Esophagus muscularis mucosa (tissue), 4 donors: ENCODE measurements around the gene PRR5L. TPM values are rescaled to one million over a fixed set of nuclear protein-coding genes. Genes with fewer than 3 reads are reported as not detected.

ENCODE experiments used
- DNase-seq: peaks from one replicate; pipeline ENCODE4 v3.0.0-alpha.2; 2017; ENCODE audit errors: extremely low spot score
- H3K27ac ChIP-seq, 4 donors: fragments of 200-600 bp; sonication (generic); replicated peaks in 1 of 4; 1 replicate in 3 of 4; 2 replicates in 1 of 4; pipeline ENCODE4 v1.5.1; 2016 to 2019; ENCODE audit warnings: mild to moderate bottlenecking in 1 of 4
- H3K27me3 ChIP-seq, 4 donors: fragments of 200-600 bp; sonication (generic); one replicate each; pipeline versions ENCODE4 v1.5.1 to v1.6.0; 2016 to 2019
- H3K36me3 ChIP-seq, 4 donors: fragments of 200-600 bp; sonication (generic); one replicate each; pipeline ENCODE4 v1.5.1; 2016 to 2019
- H3K4me1 ChIP-seq, 4 donors: fragments of 200-600 bp; sonication (generic); one replicate each; pipeline ENCODE4 v1.5.1; 2016 to 2019
- H3K4me3 ChIP-seq, 4 donors: fragments of 200-600 bp; sonication (generic); 1 replicate in 2 of 4; 2 replicates in 2 of 4; pipeline ENCODE4 v1.5.1; 2016 to 2019; ENCODE audit warnings: mild to moderate bottlenecking in 4 of 4, moderate library complexity in 1 of 4
- H3K9me3 ChIP-seq, 4 donors: fragments of 200-600 bp; sonication (generic); 1 replicate in 3 of 4; 2 replicates in 1 of 4; pipeline ENCODE4 v1.5.1; 2016 to 2019
- EP300 ChIP-seq: sonication (generic); formaldehyde crosslinking; IDR thresholded peaks from one replicate; pipeline ENCODE4 v1.6.1; 2017; ENCODE audit warnings: antibody characterized with exemption
- POLR2A ChIP-seq: fragments of 450-650 bp; IDR thresholded peaks from one replicate; pipeline ENCODE4 v1.6.1; 2017; ENCODE audit warnings: antibody characterized with exemption, moderate library complexity, mild to moderate bottlenecking, low read depth
- POLR2AphosphoS5 ChIP-seq, 2 donors: sonication (generic); formaldehyde crosslinking; IDR thresholded peaks; one replicate each; pipeline ENCODE4 v1.6.1; 2017; ENCODE audit warnings: antibody characterized with exemption in 2 of 2
- WGBS: methylation state at CpG from one replicate; pipeline ENCODE4 v1.1.5; 2018; 5-methylcytosine and 5-hydroxymethylcytosine counted together
- intact Hi-C: fragments of 100-400 bp; cut with DNase I; formaldehyde crosslinking; loops from one replicate; pipeline ENCODE4 v1.15.1; 2023
- total RNA-seq, 4 donors: library from RNA; depleted of rRNA; stranded (reverse); fragments of >200 nt; gene quantifications; one replicate each; pipeline versions ENCODE4 v1.1.0 to v1.2.1, GENCODE V29; 2016
- TF ChIP-seq, protein P1 (sequence below), 3 experiments: fragments of 200-600 bp in 2 of 3; fragments of 450-650 bp in 1 of 3; sonication (generic) in 2 of 3; IDR thresholded peaks; one replicate each; pipeline ENCODE4 v1.5.1; 2017 to 2019; ENCODE audit warnings: antibody characterized with exemption in 3 of 3, mild to moderate bottlenecking in 2 of 3, moderate library complexity in 1 of 3

Gene PRR5L
- total RNA-seq, 4 donors from 2014 or later: 1.7 to 9.6 (median 3.1) TPM

DNA sequence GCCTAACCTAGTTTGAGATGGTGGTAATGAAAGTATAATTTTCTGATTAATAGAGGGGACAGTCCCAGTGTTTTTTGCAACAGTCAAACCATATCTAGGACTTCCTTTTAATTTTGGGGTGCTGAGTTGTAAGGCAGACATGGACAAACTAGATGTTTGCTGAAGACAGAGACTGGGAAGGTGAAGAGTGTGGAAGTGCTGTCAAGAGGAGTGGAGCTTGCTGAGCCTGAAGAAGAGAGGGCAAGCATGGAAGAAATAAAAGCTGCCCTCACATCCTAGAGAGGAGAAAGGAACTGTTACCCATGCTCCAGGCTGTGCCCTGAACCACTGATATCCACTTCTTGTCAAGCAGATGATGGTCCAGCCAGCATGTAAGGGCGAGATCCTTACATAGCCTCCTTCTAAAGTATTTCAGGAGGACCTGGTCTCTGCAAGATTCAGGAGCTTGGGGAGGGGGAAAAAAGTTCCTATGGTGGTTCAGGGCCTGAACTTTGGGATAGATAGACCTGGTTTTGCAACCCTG lies 51.4 kb downstream of the PRR5L start:
- no peaks in the 10 kb centered on the region for H3K9me3 ChIP-seq
- peaks cover 0 to 2% (median 0%) of the 10 kb centered on the region in 4 donors for H3K27me3 ChIP-seq
- H3K4me3 ChIP-seq: no peak overlapping the region
- intact Hi-C loops: no loop called here
- TF ChIP-seq, protein P1, sequence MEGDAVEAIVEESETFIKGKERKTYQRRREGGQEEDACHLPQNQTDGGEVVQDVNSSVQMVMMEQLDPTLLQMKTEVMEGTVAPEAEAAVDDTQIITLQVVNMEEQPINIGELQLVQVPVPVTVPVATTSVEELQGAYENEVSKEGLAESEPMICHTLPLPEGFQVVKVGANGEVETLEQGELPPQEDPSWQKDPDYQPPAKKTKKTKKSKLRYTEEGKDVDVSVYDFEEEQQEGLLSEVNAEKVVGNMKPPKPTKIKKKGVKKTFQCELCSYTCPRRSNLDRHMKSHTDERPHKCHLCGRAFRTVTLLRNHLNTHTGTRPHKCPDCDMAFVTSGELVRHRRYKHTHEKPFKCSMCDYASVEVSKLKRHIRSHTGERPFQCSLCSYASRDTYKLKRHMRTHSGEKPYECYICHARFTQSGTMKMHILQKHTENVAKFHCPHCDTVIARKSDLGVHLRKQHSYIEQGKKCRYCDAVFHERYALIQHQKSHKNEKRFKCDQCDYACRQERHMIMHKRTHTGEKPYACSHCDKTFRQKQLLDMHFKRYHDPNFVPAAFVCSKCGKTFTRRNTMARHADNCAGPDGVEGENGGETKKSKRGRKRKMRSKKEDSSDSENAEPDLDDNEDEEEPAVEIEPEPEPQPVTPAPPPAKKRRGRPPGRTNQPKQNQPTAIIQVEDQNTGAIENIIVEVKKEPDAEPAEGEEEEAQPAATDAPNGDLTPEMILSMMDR (IDR thresholded peaks at IDR 0.05): no peak
- no peak for TF ChIP-seq EP300
- TF ChIP-seq POLR2A: no peak
- no peak for TF ChIP-seq POLR2AphosphoS5 (IDR thresholded peaks at IDR 0.05)
- H3K4me1 ChIP-seq: no peaks in the 10 kb centered on the region
- no peaks in the 10 kb centered on the region for H3K36me3 ChIP-seq
- DNase-seq: peak; percentile 37
- WGBS: 100% methylated on average over 1 of the region's 1 CpG
- no peak overlapping the region for H3K27ac ChIP-seq

DNA sequence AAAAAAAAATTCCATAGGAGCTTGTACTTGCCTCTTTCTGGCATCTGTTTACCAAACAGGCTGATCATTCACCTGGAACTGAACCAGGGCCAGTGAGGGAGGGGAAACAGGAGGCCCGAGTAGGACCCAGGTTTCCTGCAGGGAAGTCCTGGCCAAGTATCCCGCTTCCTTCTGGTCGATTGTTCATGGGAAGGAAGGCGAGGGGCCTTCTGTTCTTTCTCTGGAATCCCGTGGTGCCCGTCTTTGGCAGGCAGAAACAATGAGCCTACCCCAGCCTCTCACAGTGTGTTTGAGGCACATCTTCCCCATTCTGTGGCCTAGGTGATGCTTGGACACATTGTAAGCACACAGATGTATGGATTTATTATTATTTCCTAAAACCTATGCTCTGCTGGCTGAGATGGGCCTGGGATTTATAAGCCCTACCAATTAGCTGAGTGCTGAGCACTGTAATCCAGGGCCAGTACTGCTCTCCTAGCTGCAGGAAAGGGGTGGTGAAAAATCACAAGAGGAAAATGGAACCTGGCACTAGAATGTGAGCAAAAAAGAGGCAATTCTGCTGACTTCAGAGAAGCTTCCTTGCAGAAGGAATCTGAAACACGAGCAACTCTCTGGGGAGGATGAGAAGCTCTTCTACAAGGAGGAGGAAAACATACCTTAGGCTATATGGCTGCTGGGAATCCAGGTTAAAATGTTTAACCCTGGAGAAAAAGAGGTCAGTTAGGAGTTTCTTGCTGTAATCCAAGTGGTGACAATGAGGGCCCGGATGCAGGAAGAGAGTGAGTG lies 53.5 kb downstream of the PRR5L start:
- H3K9me3 ChIP-seq: no peaks in the 10 kb centered on the region
- intact Hi-C loops: no loop called here
- WGBS: 62% methylated on average over 8 of the region's 8 CpGs

DNA sequence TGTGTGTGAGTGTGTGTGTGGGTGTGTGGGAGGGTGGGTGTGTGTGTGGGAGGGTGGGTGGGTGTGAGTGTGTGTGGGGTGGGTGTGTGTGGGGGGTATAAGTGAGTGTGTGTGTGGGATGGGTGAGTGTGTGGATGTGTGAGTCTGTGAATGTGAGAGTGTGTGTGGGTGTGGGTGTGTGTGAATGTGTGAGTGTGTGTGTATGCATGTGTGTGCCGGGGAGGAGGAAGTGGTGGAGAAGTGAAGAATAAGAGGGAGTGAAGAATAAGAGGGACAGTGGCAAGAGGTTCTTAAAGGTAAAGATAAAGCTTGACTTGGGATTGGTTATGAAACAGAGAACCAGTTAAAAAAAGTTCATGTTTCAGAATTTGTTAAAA lies 54.0 kb downstream of the PRR5L start:
- Histone ChIP-seq H3K4me3 (no peak overlapping the region), H3K27me3 (peaks cover 0 to 18% (median 0%) of the 10 kb centered on the region in 4 donors), H3K4me1 (no peaks in the 10 kb centered on the region), H3K9me3 (no peaks in the 10 kb centered on the region), H3K27ac (no peak overlapping the region), H3K36me3 (no peaks in the 10 kb centered on the region)
- TF ChIP-seq, protein P1 (IDR thresholded peaks at IDR 0.05): no peak
- TF ChIP-seq EP300: no peak
- no peak for TF ChIP-seq POLR2AphosphoS5 (IDR thresholded peaks at IDR 0.05)
- TF ChIP-seq POLR2A: no peak
- 63% methylated on average over 1 of the region's 1 CpG for WGBS
- DNase-seq: peak; percentile 57
- intact Hi-C loops: no loop called here

More for the DNA sequence above, 53.5 kb downstream of the PRR5L start:
- Histone ChIP-seq H3K36me3 (no peaks in the 10 kb centered on the region), H3K27ac (no peak overlapping the region), H3K27me3 (peaks cover 0 to 18% (median 0%) of the 10 kb centered on the region in 4 donors), H3K4me1 (no peaks in the 10 kb centered on the region), H3K4me3 (no peak overlapping the region)
- DNase-seq: peak; percentile 60
- TF ChIP-seq POLR2AphosphoS5 (IDR thresholded peaks at IDR 0.05): no peak
- no peak for TF ChIP-seq POLR2A
- TF ChIP-seq EP300: no peak
- TF ChIP-seq, protein P1 (IDR thresholded peaks at IDR 0.05): no peak

DNA sequence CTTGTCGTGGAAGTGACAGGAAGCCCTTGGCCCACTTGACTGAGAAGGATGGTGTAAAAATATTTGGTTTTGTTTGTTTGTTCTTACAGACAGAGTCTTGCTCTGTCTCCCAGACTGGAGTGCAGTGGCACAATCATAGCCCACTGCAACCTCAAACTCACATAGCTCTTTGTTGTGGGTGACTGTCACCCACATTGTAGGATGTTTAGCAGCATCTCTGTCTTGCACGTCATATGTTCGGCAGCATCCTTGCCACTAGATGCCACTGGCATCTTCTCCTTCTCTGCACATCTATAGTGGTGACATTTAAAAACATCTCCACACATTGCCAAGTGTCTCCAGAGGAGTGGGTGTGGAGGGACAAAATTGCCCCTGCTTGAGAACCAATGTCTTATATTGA lies 56.8 kb downstream of the PRR5L start:
- no peak for DNase-seq
- Histone ChIP-seq H3K4me1 (no peaks in the 10 kb centered on the region), H3K27me3 (peaks cover 0 to 19% (median 0%) of the 10 kb centered on the region in 4 donors), H3K36me3 (no peaks in the 10 kb centered on the region), H3K9me3 (no peaks in the 10 kb centered on the region), H3K4me3 (no peak overlapping the region), H3K27ac (no peak overlapping the region)
- WGBS: 83% methylated on average over 3 of the region's 3 CpGs
- no peak for TF ChIP-seq EP300
- TF ChIP-seq, protein P1 (IDR thresholded peaks at IDR 0.05): no peak
- no peak for TF ChIP-seq POLR2AphosphoS5 (IDR thresholded peaks at IDR 0.05)
- TF ChIP-seq POLR2A: no peak
- intact Hi-C loops: no loop called here
